NCI-H1436 treated with DMSO at 0.1 percent for 48 hours (cell line): Measurements from ENCODE around the gene ZDHHC18.
"Not testable (repeated sequence)": the region's sequence is repeated elsewhere in the genome, so short reads cannot be mapped to it uniquely, and the experiment has no call there.

Experiments used
- DNase-seq: peaks from one replicate; lab custom pipeline; 2025; lab: John Stamatoyannopoulos, UW

Gene ZDHHC18

GRCh38 chr1:26858891-26859640 is 32.6 kb downstream of the ZDHHC18 start:
- no peak for DNase-seq

DNA sequence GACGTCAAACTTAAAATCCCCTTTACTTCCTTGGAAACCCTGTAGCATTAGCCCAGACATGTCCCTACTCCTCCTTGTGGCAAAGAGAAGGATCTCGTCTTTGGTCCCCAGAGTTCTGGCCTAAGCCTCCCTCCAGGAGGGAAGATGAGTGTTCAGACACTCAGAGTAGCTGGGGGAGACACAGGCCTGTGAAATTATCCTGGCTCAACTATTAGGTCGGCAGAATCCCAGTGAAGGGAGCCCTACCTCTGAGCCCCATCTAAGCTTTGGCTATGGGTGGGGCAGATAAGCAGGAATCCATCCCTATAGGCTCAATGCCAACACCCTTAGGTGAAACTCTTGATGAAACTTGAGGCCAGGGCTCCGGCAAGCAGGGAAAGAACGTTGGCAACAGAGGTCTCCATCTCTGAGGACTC is 34.8 kb downstream of the ZDHHC18 start:
- no peak for DNase-seq

DNA sequence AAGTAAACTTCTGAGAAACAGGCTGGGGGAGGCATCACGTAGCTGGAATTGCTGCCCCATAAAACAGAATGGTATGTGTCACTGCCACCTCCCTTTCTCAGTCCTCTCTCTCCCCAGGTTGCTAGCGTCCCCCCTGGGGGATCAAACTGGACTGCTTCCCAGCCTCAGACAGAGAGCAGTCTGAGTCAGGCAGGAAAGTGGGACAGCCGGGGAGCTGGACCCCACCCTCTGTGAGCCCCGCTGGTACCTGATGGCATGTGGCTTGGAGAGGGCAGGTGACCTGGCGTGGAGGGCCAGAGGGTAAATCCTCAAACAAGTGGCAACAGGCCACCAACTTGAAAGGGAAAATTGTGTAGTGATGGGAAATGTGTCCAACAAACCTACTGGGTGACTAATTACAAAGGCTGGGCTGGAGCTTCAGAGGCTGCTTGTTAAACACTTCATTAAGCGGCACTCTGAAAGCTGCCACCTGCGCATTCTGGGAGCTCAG is 35.4 kb downstream of the ZDHHC18 start:
- DNase-seq: peak; percentile 48

- peak; percentile 91 for DNase-seq
These were observed 36.5 kb downstream of the ZDHHC18 start, which contains the start of gene SFN for GRCh38 chr1:26862781-26863684. Gene SFN (plus strand): TSS chr1:26863149. CDS start chr1:26863213, 64 bp downstream.

DNA sequence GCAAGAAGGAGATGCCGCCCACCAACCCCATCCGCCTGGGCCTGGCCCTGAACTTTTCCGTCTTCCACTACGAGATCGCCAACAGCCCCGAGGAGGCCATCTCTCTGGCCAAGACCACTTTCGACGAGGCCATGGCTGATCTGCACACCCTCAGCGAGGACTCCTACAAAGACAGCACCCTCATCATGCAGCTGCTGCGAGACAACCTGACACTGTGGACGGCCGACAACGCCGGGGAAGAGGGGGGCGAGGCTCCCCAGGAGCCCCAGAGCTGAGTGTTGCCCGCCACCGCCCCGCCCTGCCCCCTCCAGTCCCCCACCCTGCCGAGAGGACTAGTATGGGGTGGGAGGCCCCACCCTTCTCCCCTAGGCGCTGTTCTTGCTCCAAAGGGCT is 37.2 kb downstream of the ZDHHC18 start:
- DNase-seq: no peak

DNA sequence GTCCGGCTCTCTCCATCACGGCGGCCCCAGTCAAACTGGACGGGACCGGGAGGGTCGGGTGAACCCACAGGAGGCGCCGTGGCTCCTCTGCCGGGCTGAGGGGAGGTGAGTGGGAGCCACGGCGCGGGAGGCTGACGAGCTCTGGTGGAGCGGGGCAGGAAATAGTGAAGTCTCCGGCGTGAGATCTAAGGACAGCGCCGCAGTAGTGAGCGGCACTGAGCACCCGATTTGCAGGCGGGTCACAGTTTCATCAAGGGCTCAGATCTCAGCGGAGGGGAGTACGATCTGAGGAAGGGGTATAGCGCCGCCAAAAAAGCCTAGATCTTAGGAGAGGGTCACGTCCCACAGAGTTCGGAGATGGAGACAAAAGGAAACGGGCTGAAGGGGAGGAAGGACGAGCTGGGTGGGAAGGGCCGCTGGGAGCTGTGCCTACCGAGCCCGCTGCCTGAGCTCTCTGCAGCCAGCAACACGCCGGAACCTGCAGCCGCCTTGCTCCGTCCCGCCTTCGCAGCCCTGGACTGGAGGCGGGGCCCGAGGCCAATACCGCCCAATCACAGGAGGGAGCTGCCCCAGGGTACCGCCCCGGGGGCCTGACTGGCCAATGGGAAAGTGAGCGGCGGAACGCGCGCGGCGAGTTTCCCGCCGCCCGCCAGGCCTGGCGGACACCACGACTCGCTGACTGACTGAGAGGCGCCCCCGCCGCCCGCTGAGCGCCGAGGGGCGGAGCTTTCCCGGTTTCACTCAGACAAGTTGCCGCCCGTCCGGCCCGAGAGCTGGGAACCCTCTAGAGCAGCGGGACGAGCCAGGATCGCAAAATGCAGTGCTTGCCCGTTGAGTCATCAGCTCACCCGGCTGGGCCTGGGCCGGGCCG is 38.4 kb downstream of the ZDHHC18 start:
- DNase-seq: peak; percentile 95

GRCh38 chr1:26873097-26873496 is 46.6 kb downstream of the ZDHHC18 start:
- not testable (repeated sequence) for DNase-seq

DNA sequence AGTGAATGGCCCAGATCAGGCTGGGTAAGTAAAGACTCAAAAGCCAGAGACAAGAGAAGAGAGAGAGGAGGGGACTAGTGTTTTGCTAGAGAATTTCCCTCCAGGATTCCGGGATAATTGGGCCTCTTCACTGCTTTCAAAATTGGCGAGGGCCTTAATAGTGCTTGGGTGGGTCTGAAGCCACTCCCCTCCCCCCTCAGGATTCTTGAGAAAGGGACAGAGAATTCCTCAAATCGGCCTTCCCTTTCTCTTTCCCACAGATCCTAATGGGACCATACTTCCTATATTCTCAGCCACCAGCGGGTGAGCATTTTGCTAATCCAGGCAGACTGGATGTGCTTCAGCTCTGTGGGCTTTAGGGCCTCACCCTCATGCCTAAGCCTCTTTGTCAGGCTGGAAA is 48.4 kb downstream of the ZDHHC18 start:
- no peak for DNase-seq

GRCh38 chr1:26877326-26877725 is 50.8 kb downstream of the ZDHHC18 start:
- no peak for DNase-seq

DNA sequence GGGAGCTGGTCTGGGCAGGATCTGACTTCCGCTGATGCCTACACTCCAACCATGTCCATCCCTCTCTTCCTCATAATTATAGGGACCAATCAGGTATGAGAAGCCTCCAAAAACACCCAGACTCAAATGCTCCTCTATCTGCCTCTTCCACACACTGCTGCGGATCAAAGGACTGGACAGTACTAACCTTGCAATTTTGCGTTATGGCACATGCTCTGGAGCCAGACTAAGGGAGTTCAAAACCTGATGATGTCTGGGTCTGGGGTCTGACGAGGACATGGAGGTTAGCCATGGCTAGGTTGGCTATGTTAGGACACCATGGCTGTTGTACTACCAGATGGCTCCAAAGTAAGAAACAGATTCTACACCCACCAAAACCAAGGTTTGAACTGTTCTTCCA is 53.3 kb downstream of the ZDHHC18 start:
- DNase-seq: no peak

DNA sequence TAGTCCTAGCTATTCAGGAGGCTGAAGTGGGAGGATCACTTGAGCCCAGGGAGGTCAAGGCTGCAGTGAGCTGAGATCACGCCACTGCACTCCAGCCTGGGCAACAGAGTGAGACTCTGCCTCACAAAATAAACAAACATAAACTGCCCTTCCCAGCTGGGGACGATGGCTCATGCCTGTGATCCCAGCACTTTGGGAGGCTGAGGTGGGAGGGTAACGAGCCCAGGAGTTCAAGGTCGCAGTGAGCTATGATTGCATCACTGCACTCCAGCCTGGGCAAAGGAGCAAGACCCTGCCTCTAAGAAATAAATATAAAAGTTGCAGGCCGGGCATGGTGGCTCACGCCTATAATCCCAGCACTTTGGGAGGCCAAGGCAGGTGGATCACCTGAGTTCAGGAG is 55.1 kb downstream of the ZDHHC18 start:
- DNase-seq: not testable (repeated sequence)

DNA sequence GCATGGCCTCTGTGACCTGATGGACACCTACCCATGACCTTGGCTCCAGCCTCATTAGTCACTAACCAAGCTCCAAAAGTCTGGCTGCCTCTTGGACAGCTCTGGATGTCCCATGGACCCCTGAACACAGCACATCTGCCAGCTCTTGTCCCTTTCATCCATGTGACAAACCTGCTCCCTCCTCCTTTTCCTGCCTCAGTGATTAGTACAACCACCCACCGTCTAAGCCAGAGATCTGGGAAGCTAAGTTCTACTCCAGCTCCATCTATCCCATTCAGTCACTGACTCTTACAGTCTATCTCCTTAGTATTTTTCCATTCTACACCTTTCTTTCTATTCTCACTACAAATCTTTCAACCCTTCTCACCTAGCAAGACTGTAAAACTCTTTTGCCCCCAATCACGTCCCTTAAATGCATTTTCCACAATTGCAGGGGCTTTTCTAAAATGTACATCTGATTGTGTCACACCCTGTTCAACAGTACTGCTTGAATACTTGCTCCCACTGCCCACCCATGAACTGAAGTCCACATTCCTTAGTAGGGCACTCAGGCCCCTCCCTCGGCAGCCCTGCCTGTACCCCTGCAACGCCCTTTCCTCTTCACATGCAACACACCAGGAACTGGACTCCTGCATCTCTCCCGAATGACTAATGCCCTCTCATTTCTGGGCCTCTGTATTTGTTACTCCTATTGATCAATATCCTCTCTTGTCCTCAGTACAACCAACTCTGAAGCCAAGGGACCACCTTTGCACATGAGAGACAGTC is 56.4 kb downstream of the ZDHHC18 start:
- no peak for DNase-seq

- no peak for DNase-seq
These were observed 60.6 kb downstream of the ZDHHC18 start for GRCh38 chr1:26887125-26887524.

GRCh38 chr1:26888231-26888630 is 61.7 kb downstream of the ZDHHC18 start:
- no peak for DNase-seq

DNA sequence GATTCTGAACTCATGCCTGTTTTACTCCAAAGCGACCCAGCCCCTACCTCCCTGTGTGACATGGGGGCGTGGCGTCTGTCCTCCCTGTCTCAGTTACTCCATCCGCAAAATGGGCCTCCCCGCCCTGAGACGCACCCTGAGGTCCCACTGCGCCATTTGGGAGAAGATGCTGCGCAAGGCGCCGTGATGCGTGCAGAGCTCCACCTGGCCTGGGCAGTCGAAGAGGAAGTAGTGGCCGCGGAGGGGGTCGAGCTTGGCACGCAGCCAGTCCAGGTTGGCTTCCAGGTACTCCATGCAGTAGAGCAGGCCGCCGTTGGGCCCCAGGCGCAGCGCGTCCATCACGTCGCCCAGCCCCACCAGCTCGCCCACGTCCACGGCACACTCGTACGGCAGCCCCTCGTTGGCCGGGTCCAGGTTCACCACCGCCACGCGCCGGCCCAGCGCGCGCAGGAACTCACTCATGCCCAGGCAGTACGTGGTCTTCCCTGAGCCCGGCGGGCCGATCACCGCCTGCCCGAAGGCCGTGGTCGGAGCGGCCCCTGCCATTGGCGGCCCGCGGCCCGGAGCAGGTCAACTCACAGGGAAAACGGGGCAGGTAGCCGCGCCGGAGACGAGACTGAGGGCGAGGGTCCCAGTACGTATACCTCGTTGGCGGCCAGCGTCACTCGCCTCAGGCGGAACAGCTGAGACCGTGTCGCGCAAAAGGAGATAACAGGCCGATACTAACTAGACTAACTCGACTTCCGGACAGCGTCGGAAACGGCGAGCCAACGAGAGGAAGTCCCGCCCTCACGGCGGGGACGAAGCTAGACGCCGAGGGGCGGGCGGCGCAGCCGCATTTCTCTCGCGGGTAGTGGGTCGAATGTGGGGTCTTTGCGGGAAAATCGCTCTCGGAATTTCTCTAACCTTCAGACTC is 63.3 kb downstream of the ZDHHC18 start, which contains the start of gene GPN2:
Gene GPN2 (minus strand): TSS at position 733 of the 916 bp plus-strand sequence. CDS start 187 bp downstream, at position 546.
- DNase-seq: peak; percentile 33

DNA sequence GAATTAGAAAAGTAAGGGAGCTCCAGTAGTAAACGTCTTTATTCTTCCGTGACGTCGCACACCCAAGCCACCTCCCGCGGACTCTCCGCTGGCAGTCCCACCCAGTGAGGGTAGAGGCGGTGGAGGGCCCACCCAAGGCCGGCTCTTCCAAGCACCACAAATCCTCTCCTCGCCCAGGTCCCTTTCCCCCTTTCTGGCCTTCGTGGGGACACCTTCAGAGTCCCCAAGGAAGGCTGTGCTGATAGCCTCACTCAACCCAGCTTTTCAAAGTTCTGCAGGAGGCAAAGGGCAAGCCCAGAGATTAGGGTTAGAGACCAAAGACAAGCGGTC is 63.9 kb downstream of the ZDHHC18 start:
- DNase-seq: no peak

DNA sequence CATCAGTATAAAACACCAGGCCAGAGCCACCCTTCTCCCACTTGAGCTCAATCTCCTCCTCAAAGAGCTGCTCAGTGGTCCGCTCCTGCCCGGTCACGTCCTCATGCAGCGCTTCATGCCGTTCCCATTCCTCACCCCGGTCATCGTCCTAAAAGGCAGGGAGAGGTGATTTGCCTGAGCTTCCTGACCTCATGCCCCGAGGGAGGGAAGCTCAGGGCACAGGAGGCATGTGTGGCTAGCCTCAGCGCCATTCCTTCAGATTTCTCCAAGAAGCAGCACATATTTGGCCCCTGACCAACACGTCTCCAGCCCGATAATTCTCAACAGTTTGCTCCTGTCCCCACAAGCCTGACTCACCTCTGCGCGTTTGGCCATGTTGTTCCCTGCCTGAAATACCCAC is 67.8 kb downstream of the ZDHHC18 start:
- DNase-seq: no peak

DNA sequence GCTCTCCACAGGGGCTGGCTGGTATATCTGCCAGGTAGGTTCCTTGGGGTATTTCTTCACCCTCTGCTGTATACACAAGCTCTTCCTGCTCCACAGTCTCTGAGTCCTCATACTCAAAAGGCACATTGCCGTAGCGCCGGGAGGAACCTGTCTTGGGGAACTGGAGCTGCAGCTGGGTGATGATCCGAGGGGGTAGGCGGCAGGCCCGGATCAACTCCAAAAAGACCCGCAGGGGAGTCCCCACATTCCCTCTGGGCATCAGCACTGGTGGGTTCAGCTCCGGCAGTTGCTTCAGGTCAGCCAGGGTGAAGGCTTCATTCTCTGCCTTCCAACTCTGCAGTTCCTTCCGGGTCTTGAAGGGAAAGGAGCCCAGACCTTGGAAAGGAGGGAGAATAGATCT is 70.9 kb downstream of the ZDHHC18 start:
- no peak for DNase-seq

- peak; percentile 54 for DNase-seq
These were observed 73.7 kb downstream of the ZDHHC18 start, which contains the start of gene GPATCH3 for GRCh38 chr1:26900001-26900814. Gene GPATCH3 (minus strand): TSS chr1:26900467. CDS start chr1:26900442, 25 bp downstream.
